Neural progenitor cell (in vitro differentiated cells): ENCODE data around the gene KRTAP10-6.
"Not testable (repeated sequence)": the region's sequence is repeated elsewhere in the genome, so short reads cannot be mapped to it uniquely, and the experiment has no call there.

Source experiments
- EZH2 ChIP-seq: fragments of 200-600 bp; sonication (generic); IDR thresholded peaks from 2 replicates; pipeline ENCODE4 v1.6.1; 2017; ENCODE audit warnings: antibody characterized with exemption, mild to moderate bottlenecking, moderate library complexity
- TF ChIP-seq, protein P1 (sequence below): fragments of 200-600 bp; sonication (generic); IDR thresholded peaks from 2 replicates; pipeline ENCODE4 v1.5.1; 2017; ENCODE audit warnings: antibody characterized with exemption, mild to moderate bottlenecking

DNA sequence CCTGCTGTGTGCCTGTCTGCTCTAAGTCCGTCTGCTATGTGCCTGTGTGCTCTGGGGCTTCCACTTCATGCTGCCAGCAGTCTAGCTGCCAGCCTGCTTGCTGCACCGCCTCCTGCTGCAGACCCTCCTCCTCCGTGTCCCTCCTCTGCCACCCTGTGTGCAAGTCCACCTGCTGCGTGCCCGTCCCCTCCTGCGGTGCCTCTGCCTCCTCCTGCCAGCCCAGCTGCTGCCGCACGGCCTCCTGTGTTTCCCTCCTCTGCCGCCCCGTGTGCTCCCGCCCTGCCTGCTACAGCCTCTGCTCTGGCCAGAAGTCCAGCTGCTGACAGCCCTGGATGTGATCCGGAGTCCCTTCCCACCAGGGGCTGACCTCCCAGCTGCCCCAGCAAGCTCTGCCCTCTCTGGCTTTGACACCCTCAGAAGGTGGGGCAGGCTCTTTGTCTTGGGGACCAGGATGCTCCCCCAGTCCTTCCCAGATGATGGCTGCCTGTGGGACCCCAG, 45.6 kb upstream of the KRTAP10-6 start:
- not testable (repeated sequence) for TF ChIP-seq EZH2
- TF ChIP-seq, protein P1, sequence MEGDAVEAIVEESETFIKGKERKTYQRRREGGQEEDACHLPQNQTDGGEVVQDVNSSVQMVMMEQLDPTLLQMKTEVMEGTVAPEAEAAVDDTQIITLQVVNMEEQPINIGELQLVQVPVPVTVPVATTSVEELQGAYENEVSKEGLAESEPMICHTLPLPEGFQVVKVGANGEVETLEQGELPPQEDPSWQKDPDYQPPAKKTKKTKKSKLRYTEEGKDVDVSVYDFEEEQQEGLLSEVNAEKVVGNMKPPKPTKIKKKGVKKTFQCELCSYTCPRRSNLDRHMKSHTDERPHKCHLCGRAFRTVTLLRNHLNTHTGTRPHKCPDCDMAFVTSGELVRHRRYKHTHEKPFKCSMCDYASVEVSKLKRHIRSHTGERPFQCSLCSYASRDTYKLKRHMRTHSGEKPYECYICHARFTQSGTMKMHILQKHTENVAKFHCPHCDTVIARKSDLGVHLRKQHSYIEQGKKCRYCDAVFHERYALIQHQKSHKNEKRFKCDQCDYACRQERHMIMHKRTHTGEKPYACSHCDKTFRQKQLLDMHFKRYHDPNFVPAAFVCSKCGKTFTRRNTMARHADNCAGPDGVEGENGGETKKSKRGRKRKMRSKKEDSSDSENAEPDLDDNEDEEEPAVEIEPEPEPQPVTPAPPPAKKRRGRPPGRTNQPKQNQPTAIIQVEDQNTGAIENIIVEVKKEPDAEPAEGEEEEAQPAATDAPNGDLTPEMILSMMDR, result not testable (repeated sequence)
